Ureter (tissue), 1 donor: ENCODE measurements around the gene SBF2. TPM values are rescaled to one million over a fixed set of nuclear protein-coding genes. Genes with fewer than 3 reads are reported as not detected.

Experiments
- DNase-seq: peaks from one replicate; pipeline ENCODE4 v3.0.0-alpha.2; 2020; ENCODE audit warnings: low spot score
- total RNA-seq: library from RNA; stranded (reverse); gene quantifications from one replicate; pipeline ENCODE4 v1.2.4, GENCODE V29; 2023
- donor health status: DM: yes; HTN: yes; CAD: no.

SBF2 gene
- total RNA-seq, 1 donor from 2014 or later, result 90.7 TPM

GRCh38 chr11:9817191-9817590 lies 476.8 kb downstream of the SBF2 start:
- DNase-seq, result no peak

DNA sequence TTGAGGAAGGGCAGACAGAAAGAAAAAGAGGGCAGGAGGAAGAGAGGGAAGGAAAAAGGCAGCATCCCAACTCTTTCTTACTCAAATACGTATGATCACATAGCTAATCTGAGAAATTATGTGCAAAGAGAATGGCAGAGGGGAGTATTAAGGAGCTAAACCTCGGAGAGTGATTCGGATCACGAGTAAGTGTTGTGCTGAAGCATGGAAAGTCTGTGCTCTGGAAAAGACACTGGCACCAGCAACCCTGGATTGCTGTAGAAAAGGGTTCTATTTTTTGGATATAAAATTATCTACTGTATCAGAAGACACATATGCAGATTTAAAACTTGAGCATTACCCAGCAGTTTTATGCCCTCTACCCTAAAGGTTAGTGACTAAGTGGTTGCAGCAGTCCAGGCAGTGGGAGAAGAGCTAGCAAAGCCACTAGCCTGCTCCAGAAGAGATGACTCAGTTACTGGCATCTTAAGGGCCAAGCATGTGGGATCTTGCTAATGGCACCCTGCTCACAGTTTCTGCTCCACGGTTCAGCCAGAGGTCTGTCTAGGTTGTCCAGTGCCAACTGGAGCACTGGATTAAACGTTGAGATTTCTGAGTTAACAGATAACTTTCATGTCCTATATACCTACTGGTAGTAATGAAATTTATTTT lies 478.4 kb downstream of the SBF2 start:
- DNase-seq, result no peak

DNA sequence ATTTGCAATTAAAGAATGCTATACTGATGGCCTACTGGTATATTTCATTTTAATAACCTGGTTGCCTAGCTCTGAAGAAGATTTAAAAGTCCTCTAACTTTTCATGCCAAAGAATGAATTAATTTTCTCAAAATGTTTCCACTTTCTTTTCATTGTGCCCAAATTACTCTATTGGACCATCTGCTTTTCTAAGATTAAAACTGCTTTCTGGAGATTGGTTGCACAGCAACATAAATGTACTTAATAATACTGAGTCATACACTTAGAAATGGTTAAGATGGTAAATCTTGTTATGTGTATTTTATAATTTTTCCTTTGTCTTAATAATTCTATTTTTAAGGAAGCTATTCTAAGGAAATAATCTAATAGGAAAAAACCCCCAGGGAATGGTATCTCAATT lies 479.9 kb downstream of the SBF2 start:
- no peak for DNase-seq

- no peak for DNase-seq
Observed at GRCh38 chr11:9808943-9809342, 485.1 kb downstream of the SBF2 start.

DNA sequence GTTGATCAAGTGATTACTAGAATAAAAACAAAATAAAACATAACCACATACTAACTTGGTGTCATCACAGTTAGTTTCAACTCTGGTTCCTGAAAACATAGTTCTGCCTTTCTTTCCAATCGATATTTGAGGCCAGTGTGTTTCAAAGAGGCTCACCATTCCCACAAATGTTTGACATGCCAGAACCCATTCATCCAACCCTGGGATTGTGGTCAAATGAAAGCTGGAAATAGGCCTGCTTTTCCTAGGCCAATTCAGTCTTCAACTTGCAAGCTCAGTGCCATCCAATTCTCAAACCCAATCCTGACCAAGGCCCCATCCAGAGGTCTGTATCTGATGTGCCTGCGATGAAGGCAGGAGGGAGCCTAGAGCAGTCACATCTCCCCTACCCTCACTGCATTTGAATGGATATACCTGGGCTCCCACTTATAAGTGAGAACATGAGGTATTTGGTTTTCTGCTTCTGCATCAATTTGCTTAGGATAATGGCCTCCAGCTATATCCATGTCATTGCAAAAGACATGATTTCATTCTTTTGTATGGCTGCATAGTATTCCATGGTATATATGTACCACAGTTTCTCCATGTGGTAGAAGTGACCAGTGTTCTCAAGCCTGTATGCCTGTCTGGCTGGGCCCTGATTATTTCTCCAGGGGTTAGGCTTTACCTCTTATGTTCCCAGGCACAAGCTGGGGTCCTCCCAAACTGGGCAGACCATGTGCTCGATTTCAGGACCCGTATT lies 486.9 kb downstream of the SBF2 start:
- no peak for DNase-seq

DNA sequence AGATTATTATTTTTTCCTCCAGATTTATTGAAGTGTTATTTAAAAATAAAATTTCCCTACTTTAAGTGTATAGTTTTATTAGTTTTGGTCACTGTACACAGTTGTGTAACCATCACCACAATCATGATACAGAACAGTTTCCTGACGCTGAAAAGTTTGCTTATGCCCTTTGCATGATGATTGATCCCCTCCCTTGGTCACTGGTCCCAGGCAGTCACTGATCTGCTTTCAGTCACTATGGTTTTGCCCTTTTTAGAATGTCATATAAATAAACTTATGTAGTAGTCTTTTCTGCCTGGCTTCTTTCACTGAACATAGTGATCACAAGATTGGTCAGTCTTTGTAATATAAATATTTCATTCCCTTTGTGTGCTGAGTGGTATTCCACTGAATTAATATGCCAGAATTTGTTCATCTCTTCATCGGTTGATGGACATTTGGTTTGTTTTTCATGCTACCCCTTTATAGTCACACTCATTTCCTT lies 489.6 kb downstream of the SBF2 start:
- DNase-seq, result no peak

DNA sequence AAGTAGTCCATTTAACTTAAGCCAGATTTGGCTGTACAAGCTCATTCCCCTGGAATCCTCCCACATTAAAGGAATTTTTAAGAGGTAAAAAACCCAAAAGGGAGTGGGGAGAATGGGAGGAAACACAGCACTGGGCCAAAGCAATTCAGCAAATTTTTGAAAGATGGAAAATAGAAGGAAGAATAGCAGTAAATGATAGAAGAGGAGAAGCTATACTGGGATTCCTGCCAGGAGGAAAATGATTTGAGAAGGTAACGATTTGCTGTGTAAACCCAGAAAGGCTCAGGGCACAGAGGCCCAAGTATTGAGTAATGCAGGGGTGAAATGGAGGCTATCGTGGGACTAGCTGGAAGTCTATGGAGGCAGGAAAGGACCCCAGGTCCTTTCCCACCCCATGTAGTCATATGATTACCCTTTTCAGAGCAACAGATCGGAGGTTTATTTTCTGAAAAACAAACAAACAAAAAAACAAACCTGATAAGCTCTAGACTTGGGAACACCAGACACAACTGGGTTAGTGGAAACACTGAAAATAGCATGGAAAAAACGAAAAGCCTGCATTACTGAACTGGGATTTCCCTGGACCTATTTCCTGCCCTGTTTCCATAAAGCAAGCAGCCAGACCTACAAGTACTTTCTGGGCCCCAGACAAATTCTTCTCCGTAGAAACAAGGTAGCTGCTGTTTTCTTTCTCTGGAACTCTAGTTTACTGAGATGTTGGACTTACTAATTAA lies 490.2 kb downstream of the SBF2 start:
- no peak for DNase-seq

DNA sequence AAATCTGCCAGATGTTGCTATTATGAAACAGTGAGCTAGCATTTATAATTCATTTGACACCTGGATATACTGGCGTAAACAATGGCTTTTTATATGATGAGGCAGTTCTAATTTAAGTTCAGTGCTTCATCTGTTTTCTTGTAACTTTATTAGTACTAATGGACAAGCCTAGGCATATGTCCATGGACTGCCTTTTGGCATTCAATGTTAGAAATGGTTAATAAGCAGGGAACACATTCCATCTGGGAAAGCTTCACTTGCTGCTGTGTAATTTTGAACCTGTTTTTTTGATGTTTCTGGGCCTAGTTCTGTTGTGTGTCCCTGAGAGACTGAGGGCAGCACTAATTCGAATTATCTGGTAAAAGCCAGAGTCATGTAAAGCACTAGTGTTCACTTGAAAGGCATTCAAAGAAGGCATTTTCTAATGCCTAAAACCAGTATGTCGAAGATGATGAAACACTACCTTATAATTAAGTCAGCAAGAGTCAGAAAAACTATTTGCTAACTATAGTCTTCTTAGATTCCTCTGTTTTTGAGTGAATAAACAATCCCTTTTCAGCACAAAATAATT lies 491.6 kb downstream of the SBF2 start:
- DNase-seq, result no peak

DNA sequence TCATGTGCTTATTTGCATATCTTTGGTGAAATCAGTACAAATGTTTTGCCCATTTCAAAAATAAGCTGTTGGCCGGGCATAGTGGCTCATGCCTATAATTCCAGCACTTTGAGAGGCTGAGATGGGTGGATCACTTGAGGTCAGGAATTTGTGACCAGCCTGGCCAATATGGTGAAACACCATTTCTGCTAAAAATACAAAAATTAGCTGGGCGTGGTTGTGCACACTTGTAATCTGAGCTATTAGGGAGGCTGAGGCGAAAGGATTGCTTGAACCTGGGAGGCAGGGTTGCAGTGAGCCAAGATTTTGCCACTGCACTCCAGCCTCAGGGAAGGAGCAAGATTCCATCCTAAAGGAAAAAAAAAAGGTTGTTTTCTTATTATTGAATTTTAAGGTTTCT lies 494.1 kb downstream of the SBF2 start:
- DNase-seq, result no peak

GRCh38 chr11:9797300-9797699 lies 496.7 kb downstream of the SBF2 start:
- DNase-seq, result no peak

DNA sequence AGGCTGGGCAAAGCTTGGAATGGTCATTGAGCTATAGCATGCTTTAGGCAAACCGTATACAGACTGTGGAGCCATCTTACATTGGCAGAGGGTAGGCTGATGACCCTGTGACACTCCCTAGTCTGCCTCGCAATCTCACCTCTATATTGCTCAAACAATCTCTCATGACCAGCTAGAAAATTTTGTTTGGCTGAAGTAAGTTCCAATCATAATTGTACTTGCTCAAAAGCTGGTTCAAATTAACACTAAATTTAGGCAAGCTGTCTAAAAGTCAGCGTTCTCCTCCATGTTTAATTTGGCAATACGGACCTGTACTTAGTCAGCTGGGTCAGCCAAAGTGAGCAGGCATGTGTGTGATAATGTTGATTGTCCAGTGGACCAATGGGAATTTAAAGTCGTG lies 497.2 kb downstream of the SBF2 start:
- no peak for DNase-seq

DNA sequence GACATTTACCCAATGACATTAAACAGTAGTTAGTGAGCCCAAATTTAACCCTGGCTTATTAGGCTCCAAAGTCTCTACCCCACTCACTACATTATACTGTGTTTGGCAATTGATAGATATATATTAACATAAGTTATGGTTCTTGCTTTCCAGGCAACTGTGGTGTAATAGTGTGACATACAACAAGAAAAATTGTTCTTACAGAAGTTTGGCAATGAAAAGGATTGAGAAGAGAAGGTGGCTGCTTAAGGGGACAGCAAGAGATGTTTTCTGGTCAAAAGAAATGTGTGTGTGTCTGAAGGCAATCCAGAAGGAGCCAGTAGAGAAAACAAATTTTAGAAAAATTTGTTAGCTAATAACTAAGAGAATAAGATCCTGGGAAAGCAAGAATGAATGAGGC lies 497.8 kb downstream of the SBF2 start:
- DNase-seq, result no peak

- DNase-seq, result no peak
Observed at GRCh38 chr11:9790703-9791102, 503.3 kb downstream of the SBF2 start.

DNA sequence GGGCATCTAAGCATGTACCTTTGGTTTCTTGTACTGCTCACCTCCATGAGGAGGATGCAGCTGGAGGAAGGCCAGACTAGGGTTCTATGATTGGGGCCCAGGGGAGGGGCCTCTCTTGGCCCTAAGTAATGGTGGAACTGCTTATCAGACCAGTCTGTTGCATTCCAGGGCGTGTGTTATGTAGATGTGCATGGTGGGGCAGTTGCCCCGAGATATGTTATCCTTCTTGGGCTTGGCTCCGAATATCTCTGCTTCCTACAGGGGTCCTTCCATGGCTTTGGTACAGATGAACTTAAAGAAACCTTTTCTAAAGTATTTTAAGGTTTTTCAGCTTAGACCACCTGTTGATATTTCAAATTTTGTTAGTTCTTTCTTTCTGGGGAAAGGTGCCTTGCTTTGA lies 504.1 kb downstream of the SBF2 start:
- DNase-seq, result no peak

DNA sequence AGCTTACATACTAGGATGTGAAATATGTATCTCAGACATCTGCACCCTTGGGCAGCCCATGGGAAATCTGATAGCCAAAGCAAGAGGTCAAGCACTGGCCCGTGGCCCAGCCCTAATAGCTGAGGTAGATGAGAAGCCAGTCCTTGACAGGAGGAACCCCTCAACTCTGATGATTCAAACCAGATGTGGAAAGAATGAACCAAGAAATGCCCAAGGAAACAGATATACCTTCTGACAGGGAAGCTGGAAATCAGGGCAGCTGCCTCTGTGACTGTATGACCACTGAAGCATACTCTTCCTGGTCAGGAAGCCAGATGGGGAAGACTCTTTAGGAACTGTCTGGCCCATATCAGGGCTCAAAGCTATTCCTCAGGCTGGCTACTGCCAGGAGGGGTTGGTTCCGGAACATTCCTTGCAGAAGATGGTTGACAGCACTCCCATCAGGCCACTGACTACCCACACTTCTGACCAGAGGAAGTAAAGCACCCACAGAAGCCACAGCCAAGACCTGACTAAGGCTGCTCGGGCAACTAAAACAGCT lies 506.0 kb downstream of the SBF2 start:
- no peak for DNase-seq

DNA sequence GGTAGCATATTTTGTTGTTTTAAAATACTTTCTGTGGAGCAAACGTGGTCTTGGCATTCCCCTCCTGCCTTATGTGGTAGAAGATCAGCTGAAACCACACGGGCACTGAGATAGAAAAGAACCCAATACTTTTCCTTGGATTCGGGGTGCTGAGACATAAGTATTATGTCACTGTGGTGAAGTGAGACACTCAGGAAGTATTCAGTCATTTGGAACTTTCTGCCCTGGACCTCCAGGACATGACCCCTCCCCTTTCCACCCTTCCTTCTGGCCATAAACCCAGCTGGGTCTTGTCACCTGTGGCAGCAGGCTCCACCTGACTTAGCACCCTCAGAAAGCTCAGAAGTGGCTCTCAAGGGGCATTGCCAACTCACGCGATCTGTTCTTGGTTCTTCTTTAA lies 506.8 kb downstream of the SBF2 start:
- DNase-seq, result no peak

DNA sequence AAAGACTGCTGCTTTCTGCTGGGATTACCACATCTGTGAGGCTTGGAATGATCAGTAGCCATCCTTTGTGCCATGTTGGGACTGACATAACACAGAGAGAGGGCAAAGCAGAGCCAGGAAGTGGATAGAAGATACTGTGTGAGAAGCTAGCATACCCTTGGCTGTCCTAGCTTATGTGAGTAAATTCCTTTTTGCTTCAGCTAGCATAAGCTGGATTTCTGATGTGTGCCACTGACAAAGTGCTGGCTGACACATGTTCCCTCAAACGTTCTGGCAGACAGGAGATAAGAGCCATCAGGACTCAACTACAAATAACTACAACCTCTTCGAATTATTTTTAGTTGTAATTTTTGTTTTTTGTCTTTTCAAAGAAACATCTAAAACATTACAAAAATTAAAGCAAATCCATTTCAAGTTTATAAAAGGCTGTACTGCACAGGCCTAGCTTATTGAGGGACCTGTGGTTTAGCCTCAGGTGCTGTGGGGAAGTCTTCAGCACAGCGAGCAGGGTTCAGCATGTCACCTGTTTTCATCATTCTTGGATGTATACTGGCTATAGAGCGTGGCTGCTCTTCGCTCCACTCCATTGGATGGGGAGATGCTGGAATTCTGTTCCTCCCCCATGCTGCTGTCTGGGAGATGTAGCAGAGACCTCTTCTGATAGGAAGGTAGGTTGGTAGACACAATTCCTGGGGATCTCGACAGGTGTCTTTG lies 509.3 kb downstream of the SBF2 start:
- DNase-seq, result no peak

- no peak for DNase-seq
Observed at GRCh38 chr11:9783986-9784385, 510.0 kb downstream of the SBF2 start.

GRCh38 chr11:9780929-9781328 lies 513.1 kb downstream of the SBF2 start:
- no peak for DNase-seq

GRCh38 chr11:9777525-9777924 lies 516.5 kb downstream of the SBF2 start:
- DNase-seq, result no peak

DNA sequence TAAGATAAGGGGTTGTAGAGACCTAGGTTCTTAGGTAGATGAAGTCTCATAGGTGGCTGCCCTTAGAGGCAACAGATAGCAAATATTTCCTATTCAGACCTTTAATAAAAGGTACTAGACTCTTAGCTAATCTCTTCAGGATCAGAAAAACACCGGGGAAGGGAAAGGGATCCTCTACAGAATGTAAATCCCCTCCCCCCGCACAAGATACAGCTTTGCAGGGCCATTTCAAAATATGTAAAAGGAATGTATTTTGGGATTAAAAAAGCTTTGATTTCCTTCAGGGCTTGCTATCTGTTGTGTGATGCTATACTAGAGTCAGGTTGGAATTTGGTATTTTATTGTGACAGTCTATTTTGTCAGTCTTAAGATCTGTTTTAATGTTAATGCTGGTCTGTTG lies 517.0 kb downstream of the SBF2 start:
- no peak for DNase-seq

DNA sequence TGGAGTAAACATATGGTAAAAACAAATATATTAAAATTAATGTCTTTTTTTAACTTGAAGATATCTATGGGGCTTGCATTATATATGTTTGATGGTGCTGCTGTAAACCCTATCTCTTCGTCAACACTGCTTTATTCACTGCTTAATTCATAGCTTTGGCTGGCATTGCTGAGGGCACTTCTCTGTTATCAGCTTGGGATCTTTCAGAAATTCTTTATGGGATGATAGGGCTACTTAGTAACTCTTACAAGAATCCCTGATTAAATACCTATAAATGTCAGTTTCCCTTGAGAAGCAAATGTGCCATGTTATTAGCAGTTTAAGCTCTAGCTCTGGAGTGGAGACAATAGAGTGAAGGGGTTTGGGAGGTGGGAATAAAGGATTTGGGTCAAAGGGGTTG lies 517.8 kb downstream of the SBF2 start:
- no peak for DNase-seq
